LNCAP (cell line): ENCODE results near the gene AMFR.

Experiments used
- TF ChIP-seq, protein P1 (sequence below): fragments of 450-650 bp; IDR thresholded peaks from 2 replicates; pipeline ENCODE4 v1.5.1; 2017; ENCODE audit warnings: mild to moderate bottlenecking

Gene AMFR

DNA sequence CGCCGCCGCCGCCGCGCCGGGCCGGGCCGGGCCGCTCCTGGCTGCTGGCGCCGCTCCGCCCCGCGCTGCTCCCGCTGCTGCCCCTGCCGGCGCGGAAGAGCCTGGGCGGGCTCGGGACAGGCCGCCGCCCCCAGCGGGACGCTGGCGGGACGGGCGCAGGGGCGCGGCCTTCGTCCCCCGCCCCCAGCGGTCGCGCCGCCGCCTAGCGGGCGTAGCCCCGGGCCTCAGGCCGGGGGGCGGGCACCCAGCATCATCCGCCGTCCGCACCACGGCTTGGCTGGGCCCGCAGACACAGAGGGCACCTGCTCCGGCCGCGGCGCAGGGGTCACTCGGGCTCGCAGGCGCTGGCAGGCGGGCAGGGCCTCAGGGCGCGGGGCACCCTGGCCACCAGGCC lies at the start of gene AMFR:
AMFR (minus strand) TSS at position 107 of the 394 bp plus-strand sequence. CDS start 218 bp downstream, outside the sequence.
- TF ChIP-seq, protein P1, sequence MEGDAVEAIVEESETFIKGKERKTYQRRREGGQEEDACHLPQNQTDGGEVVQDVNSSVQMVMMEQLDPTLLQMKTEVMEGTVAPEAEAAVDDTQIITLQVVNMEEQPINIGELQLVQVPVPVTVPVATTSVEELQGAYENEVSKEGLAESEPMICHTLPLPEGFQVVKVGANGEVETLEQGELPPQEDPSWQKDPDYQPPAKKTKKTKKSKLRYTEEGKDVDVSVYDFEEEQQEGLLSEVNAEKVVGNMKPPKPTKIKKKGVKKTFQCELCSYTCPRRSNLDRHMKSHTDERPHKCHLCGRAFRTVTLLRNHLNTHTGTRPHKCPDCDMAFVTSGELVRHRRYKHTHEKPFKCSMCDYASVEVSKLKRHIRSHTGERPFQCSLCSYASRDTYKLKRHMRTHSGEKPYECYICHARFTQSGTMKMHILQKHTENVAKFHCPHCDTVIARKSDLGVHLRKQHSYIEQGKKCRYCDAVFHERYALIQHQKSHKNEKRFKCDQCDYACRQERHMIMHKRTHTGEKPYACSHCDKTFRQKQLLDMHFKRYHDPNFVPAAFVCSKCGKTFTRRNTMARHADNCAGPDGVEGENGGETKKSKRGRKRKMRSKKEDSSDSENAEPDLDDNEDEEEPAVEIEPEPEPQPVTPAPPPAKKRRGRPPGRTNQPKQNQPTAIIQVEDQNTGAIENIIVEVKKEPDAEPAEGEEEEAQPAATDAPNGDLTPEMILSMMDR, result peak; percentile 49

DNA sequence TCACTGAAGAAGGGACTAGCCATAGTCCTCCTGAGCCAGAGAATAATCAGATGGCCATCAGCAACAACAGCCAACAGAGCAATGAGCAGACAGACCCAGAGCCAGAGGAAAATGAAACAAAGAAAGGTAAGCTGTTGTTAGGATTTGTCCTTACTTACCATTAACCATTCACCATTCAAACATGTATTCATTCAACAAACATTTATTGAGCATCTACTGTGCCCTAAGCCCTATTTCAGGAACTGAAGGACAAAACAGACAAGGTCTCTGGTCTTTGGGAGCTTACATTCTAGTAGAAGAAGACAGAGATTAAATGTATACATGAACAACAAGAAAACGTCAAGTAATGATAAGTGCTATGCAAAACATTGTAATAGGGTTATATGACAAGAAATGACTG lies 45.3 kb upstream of the AMFR start:
- TF ChIP-seq, protein P1, result no peak

DNA sequence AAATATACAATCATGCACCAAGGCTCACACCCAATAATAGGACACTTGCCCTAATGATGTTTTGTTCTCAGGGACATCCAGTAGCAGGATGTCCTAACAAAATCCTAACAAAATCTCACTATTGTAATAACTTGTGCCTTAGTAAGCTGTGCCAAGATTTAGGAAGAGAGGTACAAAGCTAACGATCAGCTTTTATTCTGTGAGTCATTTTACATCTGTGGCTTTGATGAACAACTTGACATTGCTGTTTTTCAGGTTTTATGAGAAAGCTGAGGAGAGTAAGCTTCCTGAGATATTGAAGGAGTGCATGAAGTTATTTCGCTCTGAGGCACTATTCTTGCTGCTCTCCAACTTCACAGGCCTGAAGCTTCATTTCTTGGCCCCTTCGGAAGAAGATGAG lies 44.9 kb upstream of the AMFR start:
- TF ChIP-seq, protein P1, result no peak

DNA sequence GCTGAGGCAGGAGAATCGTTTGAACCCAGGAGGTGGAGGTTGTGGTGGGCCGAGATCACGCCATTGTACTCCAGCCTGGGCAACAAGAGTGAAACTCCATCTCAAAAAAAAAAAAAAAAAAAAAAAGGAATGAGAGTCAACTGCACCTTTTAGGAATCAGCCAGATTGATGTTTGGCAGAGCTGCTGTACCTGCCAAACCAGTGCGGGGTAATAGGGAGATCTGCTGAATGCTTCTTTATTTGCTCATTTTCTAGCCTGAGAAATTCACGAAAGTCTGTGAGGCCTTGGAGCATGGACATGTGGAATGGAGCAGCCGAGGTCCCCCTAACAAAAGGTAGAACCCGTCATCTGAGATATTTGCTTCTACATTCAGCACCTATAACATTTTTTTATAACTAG lies 44.4 kb upstream of the AMFR start:
- TF ChIP-seq, protein P1, result no peak

DNA sequence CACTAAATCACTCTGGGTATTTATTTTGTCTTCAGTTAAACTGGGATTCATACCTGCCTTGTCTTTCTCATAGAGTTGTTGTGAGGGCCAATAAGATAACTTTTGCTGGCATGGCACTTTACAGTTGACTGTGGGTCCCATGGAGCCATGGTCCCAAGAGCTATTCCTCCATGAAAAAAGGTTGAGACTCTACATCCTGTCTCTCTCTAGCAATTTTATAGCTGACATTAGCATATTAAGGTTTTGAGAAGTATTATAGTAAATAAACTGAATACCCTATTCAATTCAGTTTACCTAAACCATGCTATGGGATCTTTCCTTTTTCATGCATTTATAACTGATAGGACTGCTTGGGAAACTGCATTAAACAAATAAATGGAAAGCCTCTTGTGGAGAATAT lies 43.5 kb upstream of the AMFR start:
- TF ChIP-seq, protein P1, result no peak

DNA sequence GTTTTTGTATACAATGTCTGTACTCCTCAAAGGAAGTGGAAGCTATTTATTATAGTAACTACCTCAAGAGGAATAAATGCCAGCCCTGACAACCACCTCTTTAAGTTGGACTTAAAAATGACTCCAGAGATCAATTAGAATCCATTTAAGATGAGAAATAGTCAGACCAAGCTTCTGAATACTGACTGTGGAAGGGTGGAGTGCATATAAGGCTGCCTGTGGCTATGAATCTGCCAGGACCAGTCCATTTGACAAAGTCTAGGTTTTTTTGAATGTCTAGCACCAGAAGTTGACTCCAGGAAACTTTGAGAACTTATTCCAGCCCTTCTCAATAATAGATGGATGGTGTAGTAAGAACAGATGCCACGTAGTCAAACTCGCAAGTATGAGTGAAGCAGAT lies 41.0 kb upstream of the AMFR start:
- TF ChIP-seq, protein P1, result no peak

DNA sequence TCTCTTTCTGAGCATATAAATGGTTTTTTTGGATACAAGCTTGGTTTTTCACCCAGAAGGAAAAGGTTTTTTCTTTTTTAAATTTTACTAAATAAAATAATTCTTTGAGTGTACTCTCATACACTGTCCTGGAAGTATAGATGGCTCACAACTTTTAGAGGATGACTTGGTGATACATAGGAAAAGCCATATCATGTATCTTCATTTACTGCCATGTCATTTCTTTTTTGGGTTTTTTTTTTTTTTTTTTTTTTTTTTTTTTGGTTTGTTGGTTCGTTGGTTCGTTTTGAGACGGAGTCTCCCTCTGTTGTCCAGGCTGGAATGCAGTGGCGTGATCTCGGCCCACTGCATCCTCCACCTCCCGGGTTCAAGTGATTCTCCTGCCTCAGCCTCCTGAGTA lies 37.8 kb upstream of the AMFR start:
- TF ChIP-seq, protein P1, result no peak

DNA sequence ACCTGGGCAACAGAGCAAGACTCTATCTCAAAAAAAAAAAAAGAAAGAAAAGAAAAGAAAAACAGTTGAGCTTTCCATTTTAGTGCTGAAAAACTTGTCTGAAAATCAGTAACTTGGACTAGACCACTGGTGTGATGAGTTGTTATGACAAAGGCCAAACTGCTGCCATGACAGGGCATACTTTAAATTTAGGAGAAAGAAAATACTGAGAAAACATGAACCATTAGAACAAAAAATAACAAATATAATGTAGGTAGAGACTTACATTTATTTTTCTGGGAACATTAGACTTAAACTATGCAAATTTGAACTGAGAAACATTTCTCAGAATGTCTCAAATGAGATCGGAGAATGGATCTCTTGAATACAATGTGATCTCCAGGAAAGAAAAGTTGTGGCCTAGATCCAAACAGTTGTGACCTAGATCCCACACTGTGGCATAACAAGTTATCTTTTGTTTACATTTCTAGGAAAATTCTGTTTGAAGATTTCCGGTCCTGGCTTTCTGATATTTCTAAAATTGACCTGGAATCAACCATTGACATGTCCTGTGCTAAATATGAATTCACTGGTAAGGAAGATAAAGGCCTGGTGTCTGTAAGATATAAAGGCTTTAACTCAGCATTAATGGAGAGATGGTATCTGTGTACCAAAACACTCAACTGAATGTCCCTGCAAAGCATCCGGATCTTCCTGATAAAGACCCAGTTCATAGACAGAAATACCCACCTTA lies 36.9 kb upstream of the AMFR start:
- TF ChIP-seq, protein P1, result no peak
